Peyer's patch (tissue), 4 donors: ENCODE results near the gene CUL1. TPM values are rescaled to one million over a fixed set of nuclear protein-coding genes. Genes with fewer than 3 reads are reported as not detected.

Experiments
- DNase-seq, 3 donors: peaks; one replicate each; pipeline ENCODE4 v3.0.0-alpha.2; 2017 to 2019
- H3K27ac ChIP-seq, 4 donors: fragments of 200-600 bp; sonication (generic); one replicate each; pipeline ENCODE4 v1.5.1; 2016 to 2019
- H3K27me3 ChIP-seq, 2 donors: fragments of 200-600 bp; sonication (generic); one replicate each; pipeline ENCODE4 v1.5.1; 2019
- H3K36me3 ChIP-seq, 3 donors: fragments of 200-600 bp; sonication (generic); one replicate each; pipeline ENCODE4 v1.5.1; 2016 to 2019
- H3K4me1 ChIP-seq, 4 donors: fragments of 200-600 bp; sonication (generic); one replicate each; pipeline ENCODE4 v1.5.1; 2016 to 2019
- H3K4me3 ChIP-seq, 4 donors: fragments of 200-600 bp; sonication (generic); 1 replicate in 3 of 4; 2 replicates in 1 of 4; pipeline ENCODE4 v1.5.1; 2016 to 2019; ENCODE audit warnings: mild to moderate bottlenecking in 1 of 4
- H3K9me3 ChIP-seq, 4 donors: fragments of 200-600 bp; sonication (generic); one replicate each; pipeline ENCODE4 v1.5.1; 2016 to 2019; ENCODE audit warnings: mild to moderate bottlenecking in 1 of 4
- POLR2A ChIP-seq, 2 donors: fragments of 450-650 bp; IDR thresholded peaks; one replicate each; pipeline ENCODE4 v1.5.1; 2017; ENCODE audit warnings: antibody characterized with exemption in 2 of 2, mild to moderate bottlenecking in 2 of 2, moderate library complexity in 2 of 2
- total RNA-seq, 4 donors: library from RNA; depleted of rRNA; stranded (reverse); fragments of >200 nt; gene quantifications; one replicate each; pipeline ENCODE4 v1.1.0, GENCODE V29; 2016
- TF ChIP-seq, protein P1 (sequence below), 6 experiments: fragments of 450-650 bp in 4 of 6; fragments of 200-600 bp in 2 of 6; sonication (generic) in 1 of 6; IDR thresholded peaks; one replicate each; pipeline ENCODE4 v1.5.1; 2017 to 2019; ENCODE audit warnings: antibody characterized with exemption in 6 of 6, mild to moderate bottlenecking in 3 of 6, moderate library complexity in 1 of 6

Gene CUL1
- total RNA-seq, 4 donors from 2014 or later: 29.5 to 86.6 (median 35.8) TPM

DNA sequence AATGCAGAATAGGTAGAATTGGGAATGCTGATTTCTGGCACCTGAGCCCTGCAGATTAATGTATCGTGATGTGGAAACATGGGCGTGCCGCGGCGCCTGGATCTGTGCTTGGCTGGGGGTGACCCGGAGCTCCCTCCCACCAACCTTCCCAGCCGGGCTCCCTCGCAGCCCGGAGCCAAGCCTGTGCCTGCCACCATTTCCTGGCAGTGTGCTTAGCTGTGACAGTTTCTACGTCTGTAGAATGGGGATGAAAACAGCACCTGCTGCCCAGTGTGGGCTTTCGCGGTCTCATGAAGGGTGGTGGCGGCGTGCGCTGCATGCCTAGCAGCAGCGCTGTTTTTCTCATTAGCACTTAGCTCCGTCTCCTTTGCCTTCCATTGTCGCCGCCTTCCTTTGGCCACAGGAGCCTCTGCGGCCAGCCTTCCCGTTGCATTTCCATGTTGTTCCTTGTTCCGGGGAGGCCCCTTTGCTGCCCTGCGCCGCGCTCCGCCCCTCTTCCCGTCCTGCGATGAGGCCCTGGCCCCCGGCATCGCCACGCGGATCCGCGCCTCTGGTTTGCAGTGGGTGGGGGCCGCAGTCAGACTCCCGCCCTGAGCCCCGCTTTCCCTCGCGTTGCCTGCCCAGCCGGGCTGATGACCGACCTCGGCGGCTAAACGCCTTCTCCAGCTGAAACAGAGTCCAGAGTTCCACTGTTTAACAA is 84.2 kb downstream of the CUL1 start:
- Histone ChIP-seq H3K36me3 (peaks cover 0 to 83% (median 0%) of the 10 kb centered on the region in 3 donors), H3K27ac (no peak overlapping the region), H3K9me3 (no peaks in the 10 kb centered on the region), H3K4me1 (no peaks in the 10 kb centered on the region), H3K27me3 (no peaks in the 10 kb centered on the region), H3K4me3 (no peak overlapping the region)
- no peak for DNase-seq
- TF ChIP-seq, protein P1, sequence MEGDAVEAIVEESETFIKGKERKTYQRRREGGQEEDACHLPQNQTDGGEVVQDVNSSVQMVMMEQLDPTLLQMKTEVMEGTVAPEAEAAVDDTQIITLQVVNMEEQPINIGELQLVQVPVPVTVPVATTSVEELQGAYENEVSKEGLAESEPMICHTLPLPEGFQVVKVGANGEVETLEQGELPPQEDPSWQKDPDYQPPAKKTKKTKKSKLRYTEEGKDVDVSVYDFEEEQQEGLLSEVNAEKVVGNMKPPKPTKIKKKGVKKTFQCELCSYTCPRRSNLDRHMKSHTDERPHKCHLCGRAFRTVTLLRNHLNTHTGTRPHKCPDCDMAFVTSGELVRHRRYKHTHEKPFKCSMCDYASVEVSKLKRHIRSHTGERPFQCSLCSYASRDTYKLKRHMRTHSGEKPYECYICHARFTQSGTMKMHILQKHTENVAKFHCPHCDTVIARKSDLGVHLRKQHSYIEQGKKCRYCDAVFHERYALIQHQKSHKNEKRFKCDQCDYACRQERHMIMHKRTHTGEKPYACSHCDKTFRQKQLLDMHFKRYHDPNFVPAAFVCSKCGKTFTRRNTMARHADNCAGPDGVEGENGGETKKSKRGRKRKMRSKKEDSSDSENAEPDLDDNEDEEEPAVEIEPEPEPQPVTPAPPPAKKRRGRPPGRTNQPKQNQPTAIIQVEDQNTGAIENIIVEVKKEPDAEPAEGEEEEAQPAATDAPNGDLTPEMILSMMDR (IDR thresholded peaks at IDR 0.05): no peak
- no peak for TF ChIP-seq POLR2A (IDR thresholded peaks at IDR 0.05)

GRCh38 chr7:148783801-148784527 is 85.3 kb downstream of the CUL1 start:
- DNase-seq: no peak
- no peaks in the 10 kb centered on the region for H3K27me3 ChIP-seq
- no peak overlapping the region for H3K4me3 ChIP-seq
- no peaks in the 10 kb centered on the region for H3K9me3 ChIP-seq
- no peaks in the 10 kb centered on the region for H3K4me1 ChIP-seq
- no peak overlapping the region for H3K27ac ChIP-seq
- H3K36me3 ChIP-seq: peaks cover 0 to 87% (median 0%) of the 10 kb centered on the region in 3 donors
- no peak for TF ChIP-seq POLR2A (IDR thresholded peaks at IDR 0.05)
- TF ChIP-seq, protein P1 (IDR thresholded peaks at IDR 0.05): no peak

DNA sequence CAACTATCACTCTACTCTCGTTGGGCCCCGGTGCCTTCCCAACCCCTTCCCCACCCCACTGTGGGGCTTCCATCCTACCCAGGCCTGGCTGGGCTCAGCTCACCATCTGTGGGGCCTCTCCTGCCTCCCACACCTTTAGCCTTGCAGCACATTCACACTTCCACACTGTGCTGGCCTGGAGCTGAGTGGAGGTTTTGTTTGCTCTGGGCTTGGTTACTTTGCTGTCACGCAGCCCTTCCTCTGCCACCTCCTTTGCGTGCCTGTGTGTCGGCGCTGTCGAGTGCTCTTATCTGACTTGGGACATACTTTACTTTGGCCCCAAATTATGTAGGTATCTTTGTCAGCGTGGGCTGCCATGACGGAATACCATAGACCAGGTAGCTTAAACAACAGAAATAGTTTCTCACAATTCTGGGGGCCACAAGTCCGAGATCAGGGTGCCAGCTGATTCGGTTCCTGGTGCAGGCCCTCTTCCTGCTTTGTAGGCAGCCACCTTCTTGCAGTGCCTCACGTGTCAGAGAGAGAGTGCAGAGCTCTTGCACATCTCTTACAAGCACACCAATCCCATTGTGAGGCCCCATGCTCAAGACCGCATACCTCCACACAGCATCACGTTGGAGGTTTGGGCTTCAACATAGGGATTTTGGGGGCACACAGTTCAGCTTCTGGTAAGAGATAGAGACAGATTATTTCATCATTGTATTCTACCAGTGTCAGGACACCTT is 89.0 kb downstream of the CUL1 start:
- H3K4me3 ChIP-seq: no peak overlapping the region
- H3K4me1 ChIP-seq: no peaks in the 10 kb centered on the region
- no peak overlapping the region for H3K27ac ChIP-seq
- H3K36me3 ChIP-seq: peaks cover 0 to 96% (median 0%) of the 10 kb centered on the region in 3 donors
- TF ChIP-seq POLR2A (IDR thresholded peaks at IDR 0.05): no peak
- TF ChIP-seq, protein P1 (IDR thresholded peaks at IDR 0.05): no peak
- no peaks in the 10 kb centered on the region for H3K9me3 ChIP-seq
- H3K27me3 ChIP-seq: no peaks in the 10 kb centered on the region
- no peak for DNase-seq

DNA sequence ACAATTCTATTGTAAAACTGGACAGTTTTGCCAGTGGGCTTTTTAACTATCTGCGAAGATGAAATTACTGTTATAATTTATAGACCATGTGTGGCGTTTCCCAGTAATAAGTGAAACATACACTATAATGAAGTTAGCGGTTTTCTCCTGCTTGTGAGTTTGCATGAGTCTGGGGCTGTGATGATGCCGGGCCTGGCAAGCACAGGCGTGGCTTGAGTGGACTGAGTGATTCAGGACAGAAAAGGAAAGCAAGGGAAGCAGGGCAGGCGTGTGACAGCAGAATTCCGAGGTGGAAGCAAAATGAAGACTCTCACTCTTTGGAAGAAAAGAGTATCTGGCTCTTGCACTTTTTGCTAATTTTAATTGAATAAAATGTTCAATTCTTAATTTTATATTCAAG is 90.5 kb downstream of the CUL1 start:
- Histone ChIP-seq H3K9me3 (no peaks in the 10 kb centered on the region), H3K27me3 (no peaks in the 10 kb centered on the region), H3K36me3 (peaks cover 0 to 97% (median 0%) of the 10 kb centered on the region in 3 donors), H3K4me3 (no peak overlapping the region), H3K27ac (no peak overlapping the region), H3K4me1 (no peaks in the 10 kb centered on the region)
- no peak for TF ChIP-seq POLR2A (IDR thresholded peaks at IDR 0.05)
- TF ChIP-seq, protein P1 (IDR thresholded peaks at IDR 0.05): no peak
- DNase-seq: no peak

DNA sequence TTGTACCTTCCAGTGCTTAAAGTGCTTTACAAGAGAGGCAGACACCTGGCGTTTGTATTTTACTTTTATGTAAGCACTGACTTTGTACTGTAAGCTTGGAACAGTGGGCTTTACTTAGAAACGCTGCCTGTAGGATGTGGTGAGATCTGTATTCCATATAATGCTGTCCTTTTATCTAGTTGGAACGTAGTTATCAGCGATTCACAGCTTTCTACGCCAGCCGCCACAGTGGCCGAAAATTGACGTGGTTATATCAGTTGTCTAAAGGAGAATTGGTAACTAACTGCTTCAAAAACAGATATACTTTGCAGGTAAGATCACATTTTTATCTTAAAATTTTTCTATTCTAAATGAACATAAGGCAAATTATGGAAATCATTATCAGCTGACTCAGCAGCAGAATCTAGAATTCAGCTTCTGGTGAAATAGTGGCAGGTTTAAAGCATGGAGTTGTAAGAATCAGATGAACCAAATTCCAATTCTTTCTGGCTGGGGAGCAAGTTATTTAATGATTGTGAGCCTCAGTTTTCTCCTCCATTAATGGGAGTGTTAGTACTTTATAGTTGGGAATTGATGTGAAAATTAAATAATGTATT is 91.5 kb downstream of the CUL1 start:
- TF ChIP-seq POLR2A (IDR thresholded peaks at IDR 0.05): no peak
- TF ChIP-seq, protein P1 (IDR thresholded peaks at IDR 0.05): no peak
- Histone ChIP-seq H3K9me3 (no peaks in the 10 kb centered on the region), H3K27me3 (no peaks in the 10 kb centered on the region), H3K27ac (no peak overlapping the region), H3K4me3 (no peak overlapping the region), H3K36me3 (peaks cover 0 to 97% (median 0%) of the 10 kb centered on the region in 3 donors), H3K4me1 (no peaks in the 10 kb centered on the region)
- DNase-seq: no peak
